MV-4-11 (cell line): ENCODE measurements around the gene MYO1D.
"Not testable (repeated sequence)": the region's sequence is repeated elsewhere in the genome, so short reads cannot be mapped to it uniquely, and the experiment has no call there.

ENCODE experiments used
- DNase-seq: peaks from one replicate; lab custom pipeline; 2025; lab: John Stamatoyannopoulos, UW

The MYO1D gene

GRCh38 chr17:32453370-32453769 lies 423.6 kb downstream of the MYO1D start:
- no peak for DNase-seq

GRCh38 chr17:32452281-32452680 lies 424.6 kb downstream of the MYO1D start:
- no peak for DNase-seq

- no peak for DNase-seq
Observed at GRCh38 chr17:32451879-32452278, 425.0 kb downstream of the MYO1D start.

GRCh38 chr17:32450379-32450778 lies 426.5 kb downstream of the MYO1D start:
- DNase-seq, result not testable (repeated sequence)

- no peak for DNase-seq
Observed at GRCh38 chr17:32449963-32450362, 427.0 kb downstream of the MYO1D start.

GRCh38 chr17:32446949-32447348 lies 430.0 kb downstream of the MYO1D start:
- DNase-seq, result no peak

GRCh38 chr17:32445971-32446370 lies 431.0 kb downstream of the MYO1D start:
- no peak for DNase-seq

- no peak for DNase-seq
Observed at GRCh38 chr17:32445497-32445896, 431.4 kb downstream of the MYO1D start.

GRCh38 chr17:32445074-32445415 lies 431.9 kb downstream of the MYO1D start:
- peak; percentile 22 for DNase-seq

GRCh38 chr17:32444301-32445073 lies 432.4 kb downstream of the MYO1D start, which contains the start of gene PSMD11:
Gene PSMD11 (plus strand): TSS chr17:32444510. CDS start chr17:32444524, 14 bp downstream.
- DNase-seq, result peak; percentile 90

GRCh38 chr17:32443827-32444300 lies 433.1 kb downstream of the MYO1D start:
- no peak for DNase-seq
